Measurements from ENCODE around the gene SHISAL1. TPM values are rescaled to one million over a fixed set of nuclear protein-coding genes. Genes with fewer than 3 reads are reported as not detected.

The SHISAL1 gene
- total RNA-seq, 1 experiment from 2014 or later: 1.1 TPM

DNA sequence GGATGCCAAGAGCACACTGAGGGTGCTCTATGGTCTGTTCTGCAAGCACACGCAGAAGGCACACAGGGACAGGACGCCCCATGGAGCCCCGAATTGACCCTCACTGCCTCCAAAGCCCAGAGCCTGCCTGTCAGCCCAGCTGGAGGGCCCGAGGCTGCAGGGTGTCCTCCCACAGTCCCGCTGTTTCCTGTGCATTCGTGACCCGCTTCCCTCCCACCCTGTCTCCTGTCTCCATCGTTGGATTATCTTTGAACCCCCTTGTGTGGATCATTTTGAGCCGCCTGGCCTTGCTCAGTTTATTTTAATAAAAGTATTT is 106.5 kb downstream of the SHISAL1 start:
- no peak overlapping the region for H2AFZ ChIP-seq (ENCODE audit: low read length)
- ChIA-PET CTCF (no interaction called here), POLR2A (ENCODE audit: unreplicated experiment) (no interaction called here)

DNA sequence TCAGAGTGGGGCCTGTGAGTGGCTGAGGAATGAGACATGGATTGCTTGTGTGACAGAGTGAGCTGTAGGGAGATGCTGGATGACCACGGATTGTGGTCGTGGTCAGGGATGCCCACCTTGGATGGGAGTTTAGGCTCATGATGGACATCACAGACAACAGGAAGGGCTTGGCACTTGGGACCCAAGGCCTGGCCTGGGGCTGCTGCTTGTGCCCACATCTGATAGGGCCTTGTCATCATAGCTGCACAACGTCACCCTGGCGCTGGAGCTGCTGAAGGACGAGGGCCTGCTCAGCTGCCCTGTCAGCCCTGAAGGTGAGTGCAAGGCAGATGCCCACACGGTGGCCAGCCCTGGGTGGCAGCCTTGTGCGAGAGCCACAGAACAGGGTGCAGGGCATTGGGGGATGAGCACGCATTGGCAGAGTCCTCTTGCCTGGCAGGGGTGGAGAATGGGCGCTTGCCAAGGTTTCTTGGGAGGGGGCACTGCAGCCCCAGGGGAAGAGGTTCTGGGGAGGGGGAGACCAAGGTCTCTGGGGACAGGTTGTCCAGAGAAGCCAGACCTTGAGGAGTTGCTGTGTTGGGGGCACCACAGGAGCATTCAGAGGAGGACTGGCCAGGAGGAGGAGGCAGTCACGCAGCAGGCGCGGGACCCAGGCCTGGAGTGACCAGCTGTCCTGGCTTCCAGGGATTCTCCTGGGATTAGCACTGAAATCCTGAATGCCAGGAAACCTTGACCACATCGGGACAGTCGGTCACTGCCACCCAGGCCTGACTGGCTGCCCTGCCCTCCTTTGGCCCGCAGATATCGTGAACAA is 107.0 kb downstream of the SHISAL1 start:
- H3K27me3 ChIP-seq (ENCODE audit: low read length): peaks cover 19% of the 10 kb centered on the region
- no peaks in the 10 kb centered on the region for H3K9me2 ChIP-seq (replicated peaks; ENCODE audit: low read length)
- H3K36me3 ChIP-seq (ENCODE audit: low read depth, low read length): no peaks in the 10 kb centered on the region
- H3K4me3 ChIP-seq (ENCODE audit: low read length): no peak overlapping the region
- H4K20me1 ChIP-seq (ENCODE audit: low read length): no peaks in the 10 kb centered on the region
- H3K9me3 ChIP-seq (ENCODE audit: low read length): no peaks in the 10 kb centered on the region
- no peaks in the 10 kb centered on the region for H3K4me1 ChIP-seq (ENCODE audit: insufficient read depth, low read length)
- H3F3A ChIP-seq (ENCODE audit: low read length, unreplicated experiment): no peaks in the 10 kb centered on the region
- no TSS peak for BruUV-seq (replicated peaks)
- H3K27ac ChIP-seq (ENCODE audit: low read length): no peak overlapping the region
- H3K4me2 ChIP-seq (ENCODE audit: low read length): no peak overlapping the region
- ATAC-seq: no peak
- intact Hi-C loops (cut with micrococcal nuclease): no loop called here
- H2AFZ ChIP-seq (ENCODE audit: low read length): no peak overlapping the region
- TF ChIP-seq EZH2 (IDR thresholded peaks at IDR 0.05; ENCODE audit: low read length, unreplicated experiment): no peak
- TF ChIP-seq, protein P1, sequence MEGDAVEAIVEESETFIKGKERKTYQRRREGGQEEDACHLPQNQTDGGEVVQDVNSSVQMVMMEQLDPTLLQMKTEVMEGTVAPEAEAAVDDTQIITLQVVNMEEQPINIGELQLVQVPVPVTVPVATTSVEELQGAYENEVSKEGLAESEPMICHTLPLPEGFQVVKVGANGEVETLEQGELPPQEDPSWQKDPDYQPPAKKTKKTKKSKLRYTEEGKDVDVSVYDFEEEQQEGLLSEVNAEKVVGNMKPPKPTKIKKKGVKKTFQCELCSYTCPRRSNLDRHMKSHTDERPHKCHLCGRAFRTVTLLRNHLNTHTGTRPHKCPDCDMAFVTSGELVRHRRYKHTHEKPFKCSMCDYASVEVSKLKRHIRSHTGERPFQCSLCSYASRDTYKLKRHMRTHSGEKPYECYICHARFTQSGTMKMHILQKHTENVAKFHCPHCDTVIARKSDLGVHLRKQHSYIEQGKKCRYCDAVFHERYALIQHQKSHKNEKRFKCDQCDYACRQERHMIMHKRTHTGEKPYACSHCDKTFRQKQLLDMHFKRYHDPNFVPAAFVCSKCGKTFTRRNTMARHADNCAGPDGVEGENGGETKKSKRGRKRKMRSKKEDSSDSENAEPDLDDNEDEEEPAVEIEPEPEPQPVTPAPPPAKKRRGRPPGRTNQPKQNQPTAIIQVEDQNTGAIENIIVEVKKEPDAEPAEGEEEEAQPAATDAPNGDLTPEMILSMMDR (conservative IDR thresholded peaks at IDR 0.05; ENCODE audit: low read depth, low read length): no peak
- TF ChIP-seq EZH2phosphoT487 (IDR thresholded peaks at IDR 0.05; ENCODE audit: borderline replicate concordance, low read length): no peak
- ChIA-PET POLR2A (ENCODE audit: unreplicated experiment) (no interaction called here), CTCF (no interaction called here)
- H3K79me2 ChIP-seq (ENCODE audit: low read length): no peaks in the 10 kb centered on the region
- no peak overlapping the region for H3K9ac ChIP-seq (ENCODE audit: low read length)
- DNase-seq: no peak

More for the DNA sequence above, 106.5 kb downstream of the SHISAL1 start:
- no peaks in the 10 kb centered on the region for H3F3A ChIP-seq (ENCODE audit: low read length, unreplicated experiment)
- H3K9me3 ChIP-seq (ENCODE audit: low read length): no peaks in the 10 kb centered on the region
- no peak overlapping the region for H3K9ac ChIP-seq (ENCODE audit: low read length)
- intact Hi-C loops (cut with micrococcal nuclease): no loop called here
- H3K27me3 ChIP-seq (ENCODE audit: low read length): peaks cover 19% of the 10 kb centered on the region
- H3K4me2 ChIP-seq (ENCODE audit: low read length): no peak overlapping the region
- no peaks in the 10 kb centered on the region for H4K20me1 ChIP-seq (ENCODE audit: low read length)
- H3K27ac ChIP-seq (ENCODE audit: low read length): no peak overlapping the region
- BruUV-seq (replicated peaks): no TSS peak
- no peak for DNase-seq
- no peak overlapping the region for H3K4me3 ChIP-seq (ENCODE audit: low read length)
- H3K36me3 ChIP-seq (ENCODE audit: low read depth, low read length): no peaks in the 10 kb centered on the region
- no peaks in the 10 kb centered on the region for H3K9me2 ChIP-seq (replicated peaks; ENCODE audit: low read length)
- no peak for ATAC-seq
- H3K4me1 ChIP-seq (ENCODE audit: insufficient read depth, low read length): no peaks in the 10 kb centered on the region
- TF ChIP-seq EZH2phosphoT487 (IDR thresholded peaks at IDR 0.05; ENCODE audit: borderline replicate concordance, low read length) (no peak), EZH2 (IDR thresholded peaks at IDR 0.05; ENCODE audit: low read length, unreplicated experiment) (no peak)
- TF ChIP-seq, protein P1 (conservative IDR thresholded peaks at IDR 0.05; ENCODE audit: low read depth, low read length): no peak
- H3K79me2 ChIP-seq (ENCODE audit: low read length): no peaks in the 10 kb centered on the region

DNA sequence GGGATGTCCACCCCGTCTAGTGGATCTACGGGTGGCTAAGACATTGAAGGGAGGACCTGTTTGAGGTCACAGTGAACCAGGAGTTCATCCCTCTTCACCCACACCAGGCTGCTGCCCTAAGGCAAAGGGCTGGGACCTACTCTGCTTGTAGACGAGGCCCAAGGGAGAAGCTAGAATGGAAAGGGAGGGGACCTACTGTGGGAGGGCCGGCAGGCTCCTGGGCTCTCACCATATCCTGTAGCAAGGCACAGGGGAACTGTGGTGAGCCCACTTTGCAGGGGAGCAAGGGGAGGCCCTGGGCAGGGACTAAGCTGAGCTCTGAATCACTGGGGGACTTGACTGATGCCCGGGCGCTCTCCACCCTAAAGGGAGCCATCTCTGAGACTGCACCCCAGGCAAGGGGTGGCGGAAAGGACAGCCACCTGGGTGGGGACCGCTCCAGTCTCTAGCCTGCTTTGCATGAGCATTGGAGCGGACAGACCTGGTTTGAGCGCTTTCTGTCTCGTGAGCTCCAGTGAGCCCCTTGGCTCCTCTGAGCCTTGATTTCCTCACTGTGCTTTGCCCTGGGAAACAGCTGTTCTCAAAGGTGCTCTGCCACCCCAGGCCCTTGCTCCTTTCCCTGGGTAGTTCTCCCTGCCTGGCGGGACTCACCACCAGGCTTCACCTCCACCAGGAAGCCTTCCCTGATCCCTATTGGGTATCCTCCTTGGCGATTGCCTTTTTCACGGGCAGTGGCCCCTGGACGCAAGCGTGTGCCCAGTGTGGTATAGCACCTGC is 107.8 kb downstream of the SHISAL1 start:
- ATAC-seq: no peak
- H3F3A ChIP-seq (ENCODE audit: low read length, unreplicated experiment): no peaks in the 10 kb centered on the region
- DNase-seq: no peak
- no peaks in the 10 kb centered on the region for H3K4me1 ChIP-seq (ENCODE audit: insufficient read depth, low read length)
- no peak overlapping the region for H2AFZ ChIP-seq (ENCODE audit: low read length)
- ChIA-PET CTCF (no interaction called here), POLR2A (ENCODE audit: unreplicated experiment) (no interaction called here)
- no peak overlapping the region for H3K27ac ChIP-seq (ENCODE audit: low read length)
- no peaks in the 10 kb centered on the region for H3K9me2 ChIP-seq (replicated peaks; ENCODE audit: low read length)
- peaks cover 14% of the 10 kb centered on the region for H3K27me3 ChIP-seq (ENCODE audit: low read length)
- TF ChIP-seq EZH2phosphoT487 (IDR thresholded peaks at IDR 0.05; ENCODE audit: borderline replicate concordance, low read length) (no peak), EZH2 (IDR thresholded peaks at IDR 0.05; ENCODE audit: low read length, unreplicated experiment) (no peak)
- TF ChIP-seq, protein P1 (conservative IDR thresholded peaks at IDR 0.05; ENCODE audit: low read depth, low read length): no peak
- no peaks in the 10 kb centered on the region for H3K36me3 ChIP-seq (ENCODE audit: low read depth, low read length)
- no TSS peak for BruUV-seq (replicated peaks)
- intact Hi-C loops (cut with micrococcal nuclease): no loop called here
- no peak overlapping the region for H3K4me2 ChIP-seq (ENCODE audit: low read length)
- no peaks in the 10 kb centered on the region for H4K20me1 ChIP-seq (ENCODE audit: low read length)
- no peak overlapping the region for H3K4me3 ChIP-seq (ENCODE audit: low read length)
- H3K9ac ChIP-seq (ENCODE audit: low read length): no peak overlapping the region
- no peaks in the 10 kb centered on the region for H3K79me2 ChIP-seq (ENCODE audit: low read length)
- H3K9me3 ChIP-seq (ENCODE audit: low read length): no peaks in the 10 kb centered on the region

Measured in PC-3 (cell line).